B cell (primary cell): Measurements from ENCODE around the gene STAG2. TPM values are rescaled to one million over a fixed set of nuclear protein-coding genes. Genes with fewer than 3 reads are reported as not detected.

ENCODE experiments used
- ATAC-seq: fragments of 200-7000 bp; cut with Tn5 transposase; one replicate; pipeline ENCODE4 v1.10.0; 2021; ENCODE audit warnings: low read depth, mild to moderate bottlenecking, moderate number of reproducible peaks, moderate library complexity
- CTCF ChIA-PET: fragments of 350-600 bp; sonication (Branson Sonifier 250); formaldehyde crosslinking; loops from one replicate; lab custom pipeline; 2021; ENCODE audit warnings: antibody characterized with exemption, inconsistent platforms; lab: Charles Lee
- POLR2A ChIA-PET: fragments of 350-600 bp; sonication (Branson Sonifier 250); formaldehyde crosslinking; loops from one replicate; lab custom pipeline; 2021; ENCODE audit warnings: antibody characterized with exemption; lab: Charles Lee
- DNase-seq: peaks from one replicate; pipeline ENCODE4 v3.0.0; 2013
- H2AFZ ChIP-seq: 2 replicates; pipeline ENCODE4 v1.6.1; 2012; ENCODE audit warnings: mild to moderate bottlenecking, low read depth, low read length; ENCODE audit not compliant: insufficient read depth, poor library complexity, severe bottlenecking
- H3K27ac ChIP-seq, 2 donors: 1 replicate in 1 of 2; 2 replicates in 1 of 2; pipeline ENCODE4 v1.5.1; 2012 to 2013; ENCODE audit warnings: low read length in 2 of 2, mild to moderate bottlenecking in 2 of 2, moderate library complexity in 1 of 2
- H3K27me3 ChIP-seq, 4 experiments: fragments of 200-600 bp in 1 of 4; sonication (generic) in 1 of 4; replicated peaks in 1 of 4; 1 replicate in 2 of 4; 2 replicates in 2 of 4; pipeline versions ENCODE4 v1.6.1 to v1.7.0; 2013 to 2016; ENCODE audit warnings: low read length in 3 of 4, mild to moderate bottlenecking in 2 of 4, mixed read lengths in 1 of 4, moderate library complexity in 1 of 4; ENCODE audit not compliant: insufficient read depth in 4 of 4, control insufficient read depth in 3 of 4; ENCODE audit errors: control extremely low read depth in 1 of 4
- H3K36me3 ChIP-seq, 2 experiments: replicated peaks in 1 of 2; 1 replicate in 1 of 2; 2 replicates in 1 of 2; pipeline versions ENCODE4 v1.6.1 to v1.7.1; 2013; ENCODE audit warnings: low read length in 1 of 2; ENCODE audit not compliant: insufficient read depth in 2 of 2, control insufficient read depth in 1 of 2; ENCODE audit errors: control extremely low read depth in 1 of 2, extremely low read depth in 1 of 2
- H3K4me1 ChIP-seq, 2 donors: fragments of 200-600 bp in 1 of 2; sonication (generic) in 1 of 2; 1 replicate in 1 of 2; 2 replicates in 1 of 2; pipeline versions ENCODE4 v1.5.1 to v1.6.1; 2013 to 2017; ENCODE audit warnings: low read length in 2 of 2; ENCODE audit not compliant: control insufficient read depth in 2 of 2, insufficient read depth in 2 of 2
- H3K4me2 ChIP-seq: replicated peaks from 2 replicates; pipeline ENCODE3; 2012; ENCODE audit warnings: mild to moderate bottlenecking, low read depth, low read length; ENCODE audit not compliant: poor library complexity, severe bottlenecking
- H3K4me3 ChIP-seq, 5 experiments: fragments of 200-600 bp in 1 of 5; sonication (generic) in 1 of 5; 1 replicate in 3 of 5; 2 replicates in 2 of 5; pipeline versions ENCODE4 v1.5.1 to v1.7.0; 2011 to 2016; ENCODE audit warnings: low read length in 4 of 5, mild to moderate bottlenecking in 4 of 5, low read depth in 2 of 5, control low read depth in 1 of 5, moderate library complexity in 1 of 5; ENCODE audit not compliant: insufficient read depth in 1 of 5; ENCODE audit errors: control extremely low read depth in 1 of 5, extremely low read depth in 1 of 5
- H3K79me2 ChIP-seq: fragments of 200-600 bp; sonication (generic); one replicate; pipeline ENCODE4 v1.6.0; 2016; ENCODE audit warnings: low read length; ENCODE audit not compliant: control insufficient read depth, insufficient read depth
- H3K9ac ChIP-seq: fragments of 200-600 bp; sonication (generic); 2 replicates; pipeline ENCODE4 v1.6.1; 2017; ENCODE audit warnings: mild to moderate bottlenecking, low read length, moderate library complexity
- H3K9me3 ChIP-seq, 3 donors: one replicate each; pipeline versions ENCODE4 v1.6.1 to v1.7.1; 2013; ENCODE audit warnings: low read length in 2 of 3; ENCODE audit not compliant: control insufficient read depth in 2 of 3, insufficient read depth in 1 of 3; ENCODE audit errors: control extremely low read depth in 1 of 3
- H4K20me1 ChIP-seq: 2 replicates; pipeline ENCODE4 v1.6.0; 2012; ENCODE audit warnings: mild to moderate bottlenecking, low read length; ENCODE audit not compliant: insufficient read depth, control insufficient read depth, poor library complexity, severe bottlenecking
- H3K27ac Mint-ChIP-seq: one replicate; pipeline ENCODE4 v1.8.0; 2021; ENCODE audit warnings: mixed read lengths
- H3K27me3 Mint-ChIP-seq: one replicate; pipeline ENCODE4 v1.8.0; 2021; ENCODE audit warnings: mixed read lengths
- H3K4me1 Mint-ChIP-seq: one replicate; pipeline ENCODE4 v1.8.0; 2021; ENCODE audit warnings: mixed read lengths
- H3K4me3 Mint-ChIP-seq: one replicate; pipeline ENCODE4 v1.8.0; 2021; ENCODE audit warnings: mixed read lengths
- H3K9me3 Mint-ChIP-seq: one replicate; pipeline ENCODE4 v1.8.0; 2022; ENCODE audit warnings: mixed read lengths; ENCODE audit not compliant: insufficient read depth
- CTCF ChIP-seq: fragments of 200-600 bp; IDR thresholded peaks from one replicate; pipeline ENCODE4 v1.8.0; 2022; ENCODE audit warnings: antibody characterized with exemption, mild to moderate bottlenecking
- EZH2 ChIP-seq: IDR thresholded peaks from 2 replicates; pipeline ENCODE4 v1.6.1; 2012; ENCODE audit warnings: borderline replicate concordance, low read depth, mild to moderate bottlenecking, moderate library complexity, low read length; ENCODE audit not compliant: insufficient read depth, poor library complexity, severe bottlenecking
- WGBS: methylation state at CpG from one replicate; pipeline ENCODE4 v1.1.5; 2013; ENCODE audit warnings: missing lambda C conversion rate; ENCODE audit not compliant: insufficient coverage; 5-methylcytosine and 5-hydroxymethylcytosine counted together
- intact Hi-C: fragments of 100-400 bp; cut with micrococcal nuclease; formaldehyde crosslinking; loops from one replicate; pipeline ENCODE4 v1.10.0; 2022
- polyA plus RNA-seq: library from polyadenylated mRNA; depleted of rRNA; stranded (reverse); fragments of >200 nt; gene quantifications from 2 replicates; pipeline ENCODE4 v1.2.3, GENCODE V29; 2012
- total RNA-seq, 2 donors: library from RNA; stranded (reverse); fragments of 120-200 nt in 1 of 2; gene quantifications; 1 replicate in 1 of 2; 2 replicates in 1 of 2; pipeline versions ENCODE4 v1.2.3 to v1.2.4, GENCODE V29; 2013 to 2022

STAG2 gene
- total and polyA plus RNA-seq, 2 donors (not counting 1 experiment from before 2014, with no cell fraction given): 15.3 to 117 TPM

GRCh38 chrX:123990602-123991001 is 29.1 kb downstream of the STAG2 start:
- Histone ChIP-seq H3K27ac (peak overlapping the region in 1 of 2 donors; percentile 59), H3K79me2 (peaks cover 88% of the 10 kb centered on the region), H3K4me1 (peaks cover 7 to 17% of the 10 kb centered on the region in 2 donors), H3K4me2 (peak overlapping the region; percentile 17), H2AFZ (no peak overlapping the region), H3K4me3 (no peak overlapping the region), H3K36me3 (peaks cover 0 to 2% of the 10 kb centered on the region in 2 experiments), H3K9ac (no peak overlapping the region), H4K20me1 (peaks cover 6% of the 10 kb centered on the region), H3K27me3 (no peaks in the 10 kb centered on the region), H3K9me3 (peaks cover 0 to 3% (median 0%) of the 10 kb centered on the region in 3 donors)
- H3K9me3 Mint-ChIP-seq: no peaks in the 10 kb centered on the region
- intact Hi-C loops: no loop called here
- ChIA-PET POLR2A (no interaction called here), CTCF (no interaction called here)
- no CpG with 5 or more reads among the region's 3 CpGs for WGBS
- H3K4me1 Mint-ChIP-seq: peaks cover 56% of the 10 kb centered on the region
- peak overlapping the region; percentile 23 for H3K4me3 Mint-ChIP-seq
- DNase-seq: peak; percentile 16
- ATAC-seq: no peak
- no peaks in the 10 kb centered on the region for H3K27me3 Mint-ChIP-seq
- H3K27ac Mint-ChIP-seq: no peak overlapping the region
- TF ChIP-seq CTCF (no peak), EZH2 (no peak)

GRCh38 chrX:123993326-123993725 is 31.8 kb downstream of the STAG2 start:
- H3K9me3 ChIP-seq: peaks cover 0 to 3% (median 0%) of the 10 kb centered on the region in 3 donors
- no peak overlapping the region for H3K4me2 ChIP-seq
- H3K4me1 Mint-ChIP-seq: peaks cover 52% of the 10 kb centered on the region
- intact Hi-C loops: no loop called here
- no peak overlapping the region for H3K4me3 Mint-ChIP-seq
- ATAC-seq (no peak), DNase-seq (no peak)
- no peaks in the 10 kb centered on the region for H3K27me3 Mint-ChIP-seq
- H2AFZ ChIP-seq: no peak overlapping the region
- H3K9ac ChIP-seq: no peak overlapping the region
- TF ChIP-seq EZH2 (no peak), CTCF (no peak)
- H3K9me3 Mint-ChIP-seq: no peaks in the 10 kb centered on the region
- H4K20me1 ChIP-seq: peaks cover 6% of the 10 kb centered on the region
- POLR2A ChIA-PET: interaction anchor here (0.6 kb wide), 2 partner anchors 20 to 31 kb away, joined by 3 to 4 read pairs; no protein-coding TSS in a partner anchor
- no CpG with 5 or more reads among the region's 1 CpG for WGBS
- H3K27ac Mint-ChIP-seq: no peak overlapping the region
- H3K36me3 ChIP-seq: peaks cover 0 to 2% of the 10 kb centered on the region in 2 experiments
- H3K79me2 ChIP-seq: peaks cover 95% of the 10 kb centered on the region
- H3K27ac ChIP-seq: no peak overlapping the region
- H3K4me1 ChIP-seq: peaks cover 7 to 17% of the 10 kb centered on the region in 2 donors
- no peaks in the 10 kb centered on the region for H3K27me3 ChIP-seq
- CTCF ChIA-PET: no interaction called here
- no peak overlapping the region for H3K4me3 ChIP-seq
